Stimulated activated CD4-positive, alpha-beta T cell treated with anti-CD3 and anti-CD28 coated beads, Interleukin-12 subunit alpha, Interleukin-12 subunit beta, amount 100 ng/mL, for 48 hours (primary cell): Measurements from ENCODE around the gene HTR4.

ENCODE experiments used
- DNase-seq, 3 donors: peaks; one replicate each; pipeline ENCODE4 v3.0.0-alpha.2; 2020; ENCODE audit warnings: low read depth in 2 of 3, low spot score in 1 of 3

Gene HTR4

GRCh38 chr5:148615644-148616275 lies 38.6 kb downstream of the HTR4 start:
- DNase-seq = no peak

DNA sequence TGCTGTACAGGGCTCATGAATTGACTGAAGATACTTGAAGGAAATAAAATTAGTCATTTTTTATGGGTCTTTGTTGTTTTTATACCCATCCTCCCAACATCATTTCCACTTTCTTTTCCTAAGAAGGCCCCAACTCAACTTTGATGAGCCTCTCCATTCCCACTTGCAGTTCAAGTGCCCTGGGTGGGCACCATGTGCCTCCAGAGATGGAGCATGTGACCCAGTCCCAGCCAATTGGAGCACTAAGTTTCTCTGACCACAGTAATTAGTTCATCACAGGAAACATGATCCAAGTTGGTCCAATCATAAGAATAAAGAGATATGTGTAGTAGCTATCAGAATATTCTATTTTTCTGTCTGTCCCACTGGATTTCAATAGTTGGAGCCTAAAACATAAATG lies 46.9 kb downstream of the HTR4 start:
- no peak for DNase-seq

DNA sequence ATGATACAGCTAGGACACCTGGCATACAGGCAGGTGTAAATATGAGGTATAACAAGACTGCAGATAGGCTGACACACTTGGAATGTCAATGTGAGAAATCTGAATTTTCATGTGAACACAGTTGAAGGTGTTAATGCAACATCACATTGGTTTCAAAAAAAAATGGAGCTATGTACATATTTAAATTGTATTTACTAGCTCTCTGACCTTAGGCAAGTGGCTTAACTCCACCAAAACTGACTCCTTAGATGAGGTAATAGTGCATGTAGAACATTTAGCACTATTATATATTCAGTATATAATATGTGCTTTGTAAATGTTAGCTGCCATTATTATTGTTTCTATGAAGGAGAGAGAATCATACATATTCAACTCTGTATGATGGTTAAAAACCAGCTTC lies 48.0 kb downstream of the HTR4 start:
- no peak for DNase-seq

- DNase-seq = no peak
These were observed 55.1 kb downstream of the HTR4 start for GRCh38 chr5:148599187-148599586.

- DNase-seq = no peak
These were observed 58.6 kb downstream of the HTR4 start for GRCh38 chr5:148595697-148596096.

DNA sequence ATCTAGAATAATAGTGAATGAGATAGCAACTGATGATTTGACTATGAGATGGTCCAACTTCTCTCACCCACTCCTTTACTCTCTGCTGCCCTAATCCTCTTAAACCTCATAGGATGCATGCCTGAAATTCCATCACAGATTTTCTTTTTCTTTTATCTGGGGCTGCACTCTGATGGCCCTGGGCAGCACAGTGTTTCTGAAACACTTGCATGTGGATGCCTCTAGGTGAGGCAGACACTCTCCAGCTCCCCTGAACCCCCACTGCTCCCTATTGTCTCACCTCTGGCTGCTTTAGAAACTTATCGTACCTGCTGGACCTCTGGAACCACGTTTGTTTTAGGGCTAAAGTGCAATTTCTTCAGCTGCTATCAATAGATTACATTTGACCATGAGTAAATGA lies 67.5 kb downstream of the HTR4 start:
- no peak for DNase-seq

DNA sequence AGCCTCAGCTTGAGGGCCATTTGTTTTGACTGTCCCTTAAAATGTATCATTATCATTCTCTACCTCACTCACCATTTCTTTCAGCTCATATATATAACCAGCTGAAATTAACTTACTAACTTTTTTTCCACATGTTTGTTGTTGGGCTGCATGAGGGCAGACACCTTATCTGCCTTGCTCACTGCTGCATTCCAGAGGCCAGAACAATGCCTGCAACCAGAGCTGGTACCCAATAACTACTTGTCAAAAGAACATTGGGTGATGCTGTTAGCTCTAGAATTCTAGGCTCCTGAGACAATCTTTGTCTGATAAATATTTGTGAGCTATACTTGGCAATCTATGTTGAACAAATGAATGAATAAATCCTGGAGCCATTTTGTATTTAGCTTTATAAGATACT lies 68.3 kb downstream of the HTR4 start:
- DNase-seq = no peak

DNA sequence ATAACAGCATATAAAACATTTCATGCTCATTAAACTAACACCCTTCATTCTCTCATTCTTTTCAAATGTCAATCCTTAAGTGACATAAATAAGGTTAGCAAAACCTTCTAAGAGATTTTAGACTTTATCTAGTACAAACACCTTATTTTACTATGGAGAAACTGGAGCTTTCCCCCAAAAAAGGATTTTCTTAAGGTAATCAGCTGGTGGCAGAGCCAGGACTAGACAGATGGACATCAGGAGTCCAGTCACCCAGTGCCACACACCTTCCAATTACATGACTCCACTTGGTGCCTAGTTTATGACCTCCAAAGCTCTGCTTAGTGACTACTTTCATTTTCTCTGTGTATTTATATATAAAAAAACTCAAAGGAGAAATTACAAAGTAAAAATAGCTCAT lies 70.2 kb downstream of the HTR4 start:
- no peak for DNase-seq

DNA sequence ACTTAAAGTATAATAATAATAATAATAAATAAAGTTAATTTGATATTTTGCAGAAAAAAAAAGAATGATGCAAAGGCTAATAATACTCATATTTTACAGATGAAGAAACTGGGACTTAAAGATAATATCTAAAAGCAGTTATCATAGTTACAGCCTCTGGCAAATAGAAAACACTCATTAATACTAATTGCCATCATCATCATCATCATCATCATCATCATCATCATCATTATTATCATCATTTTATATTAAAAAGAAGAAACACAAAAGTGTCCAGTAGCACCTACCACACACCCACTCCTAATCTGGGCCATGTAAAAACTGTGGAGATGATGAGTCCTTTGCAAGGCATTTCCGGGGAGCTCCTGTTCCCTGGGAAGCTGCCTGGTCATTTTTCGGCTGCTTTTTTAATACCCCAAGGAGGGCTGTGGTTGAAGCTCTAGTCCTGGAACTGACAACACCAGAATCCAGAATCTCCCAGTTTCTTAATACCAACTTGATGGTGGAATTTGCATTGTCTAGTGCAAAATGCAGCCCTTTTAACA lies 70.8 kb downstream of the HTR4 start:
- no peak for DNase-seq

- DNase-seq = no peak
These were observed 80.2 kb downstream of the HTR4 start for GRCh38 chr5:148574167-148574566.

GRCh38 chr5:148573374-148573773 lies 81.0 kb downstream of the HTR4 start:
- DNase-seq = no peak

DNA sequence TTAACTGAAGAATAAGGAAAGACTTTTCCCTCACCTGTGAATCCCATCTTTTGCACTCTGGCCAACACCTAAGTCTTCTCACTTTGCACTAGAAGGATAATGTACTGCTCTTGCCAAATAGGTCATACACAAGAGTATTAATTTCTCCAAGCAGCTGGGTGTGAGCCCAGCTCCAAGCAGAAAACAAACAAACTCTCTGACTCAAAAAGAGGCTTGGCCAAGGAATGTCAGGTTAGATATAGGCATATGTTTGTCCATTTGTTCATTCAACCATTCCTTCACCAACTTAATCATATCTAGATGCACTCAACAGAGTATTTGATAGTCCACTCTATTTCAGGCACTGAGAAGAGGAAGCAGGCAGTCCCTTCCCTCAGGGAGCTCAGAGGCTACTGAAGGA lies 84.4 kb downstream of the HTR4 start:
- DNase-seq = no peak

GRCh38 chr5:148565148-148565547 lies 89.2 kb downstream of the HTR4 start:
- no peak for DNase-seq

GRCh38 chr5:148563021-148563420 lies 91.3 kb downstream of the HTR4 start:
- DNase-seq = no peak

DNA sequence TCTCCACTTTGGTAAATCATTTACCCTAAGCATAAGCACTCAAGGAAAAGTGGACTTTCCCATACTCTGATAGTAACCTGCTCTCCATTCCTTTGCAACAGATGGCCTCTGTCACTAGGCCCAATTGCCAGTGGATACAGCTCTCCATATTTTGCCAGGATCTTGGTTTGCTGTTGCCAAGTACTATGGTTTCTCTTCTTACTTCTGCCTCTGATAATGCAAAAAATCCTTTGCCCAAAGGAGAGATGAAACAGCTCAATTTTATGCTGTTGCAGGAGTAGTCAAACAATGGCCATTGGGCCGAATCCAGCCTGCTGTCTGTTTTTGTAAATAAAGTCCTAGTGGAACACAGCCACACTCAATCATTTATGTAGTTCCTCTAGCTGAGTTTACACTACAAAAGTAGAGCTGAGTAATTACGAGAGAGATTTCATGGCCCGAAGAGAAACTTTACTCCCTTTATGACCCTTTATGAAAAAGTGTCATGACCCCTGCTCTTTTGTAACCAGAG lies 92.5 kb downstream of the HTR4 start:
- no peak for DNase-seq

- DNase-seq = no peak
These were observed 94.9 kb downstream of the HTR4 start for GRCh38 chr5:148559461-148559860.

DNA sequence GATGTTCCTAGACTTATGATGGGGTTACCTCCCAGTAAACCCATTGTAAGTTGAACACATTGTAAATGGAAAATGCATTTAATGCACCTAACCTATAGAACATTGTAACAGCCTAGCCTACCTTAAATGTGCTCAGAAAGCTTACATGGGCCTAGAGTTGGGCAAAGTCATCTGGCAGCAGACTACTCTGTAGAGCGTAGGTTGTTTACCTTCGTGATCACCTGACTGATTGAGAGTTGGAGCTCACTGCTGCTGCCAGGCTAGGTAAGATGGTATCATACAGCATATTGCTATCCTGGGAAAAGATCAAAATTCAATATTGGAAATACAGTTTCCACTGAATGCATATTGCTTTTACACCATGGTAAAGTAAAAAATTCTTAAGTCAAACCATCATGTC lies 95.4 kb downstream of the HTR4 start:
- no peak for DNase-seq

DNA sequence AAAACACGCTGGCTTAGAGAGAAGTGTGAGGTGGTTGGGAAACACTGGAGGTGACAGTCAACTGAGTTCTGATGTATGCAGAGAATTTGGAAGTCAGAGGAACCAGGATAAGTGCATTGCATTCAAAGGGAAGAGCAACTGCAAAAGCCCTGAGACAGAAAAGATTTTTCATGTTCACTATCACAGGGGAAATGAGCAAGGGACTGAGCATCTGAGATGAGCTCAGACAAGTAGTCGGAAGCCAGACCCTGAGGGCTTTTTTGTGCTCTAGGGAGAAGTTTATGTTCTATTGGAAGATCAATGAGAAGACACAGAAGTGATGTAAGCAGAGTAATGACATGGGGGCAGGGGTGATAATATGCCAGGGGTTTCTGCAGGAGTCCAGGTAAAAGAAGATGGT lies 97.5 kb downstream of the HTR4 start:
- no peak for DNase-seq

- no peak for DNase-seq
These were observed 99.7 kb downstream of the HTR4 start for GRCh38 chr5:148554621-148555020.

DNA sequence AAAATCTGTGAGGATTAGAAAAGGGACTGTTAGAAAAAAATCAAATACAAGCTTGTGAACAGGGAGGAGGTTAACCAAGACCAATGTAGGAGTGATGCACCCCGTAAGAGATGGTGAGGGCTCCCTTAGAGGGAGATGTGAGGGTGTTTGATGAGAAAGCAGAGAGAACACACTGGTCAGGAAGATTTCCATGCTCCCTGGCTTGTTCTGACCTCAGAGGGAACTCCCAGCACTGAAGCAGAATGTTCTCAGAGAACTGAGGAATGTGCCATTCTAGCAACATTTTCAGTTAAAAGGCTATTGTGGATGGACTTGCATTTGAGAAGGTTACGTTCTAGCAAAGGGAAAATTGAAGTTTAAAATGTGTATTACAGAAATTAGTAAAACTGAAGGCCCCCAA lies 110.6 kb downstream of the HTR4 start:
- DNase-seq = no peak

DNA sequence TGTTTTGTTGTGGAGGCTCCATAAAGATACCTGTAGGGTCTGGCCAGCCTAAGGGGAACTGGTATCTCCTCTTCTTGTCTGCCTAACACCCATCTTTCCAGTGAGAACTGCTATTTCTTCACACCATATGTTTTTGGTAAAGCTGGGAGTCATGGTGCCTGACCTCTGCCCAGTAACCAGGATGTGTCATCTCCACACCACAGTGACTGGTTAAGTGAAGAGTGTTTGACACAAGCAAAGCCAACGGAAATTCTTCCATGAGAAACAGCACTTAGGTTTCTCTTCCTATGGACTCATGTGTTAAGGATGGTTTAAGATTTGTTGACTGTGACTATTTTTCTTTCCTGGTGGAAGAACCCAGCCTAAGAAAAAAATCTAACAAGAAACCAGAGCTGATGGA lies 111.5 kb downstream of the HTR4 start:
- no peak for DNase-seq

- DNase-seq = no peak
These were observed 113.1 kb downstream of the HTR4 start for GRCh38 chr5:148541054-148541835.

DNA sequence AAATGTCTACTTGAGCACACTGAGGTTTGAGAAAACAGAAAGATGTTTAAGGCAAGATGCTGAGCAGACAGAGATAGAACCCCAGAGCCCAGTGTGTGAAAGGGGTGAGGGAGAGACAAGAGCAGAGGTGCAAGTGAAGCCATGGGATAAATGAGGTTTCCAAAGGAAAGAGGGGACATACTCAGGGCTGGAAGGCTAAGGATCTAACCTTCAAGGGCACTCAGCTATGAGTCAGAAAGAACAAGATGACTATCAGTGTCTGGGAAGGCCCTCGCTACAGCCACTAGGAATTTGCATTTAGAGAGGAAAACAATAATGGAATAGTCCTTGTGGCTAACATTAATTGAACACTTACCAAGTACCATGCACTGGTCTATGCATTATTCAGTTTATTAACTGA lies 113.7 kb downstream of the HTR4 start:
- no peak for DNase-seq
